IMR-90 (cell line): ENCODE results near the gene GALR1. TPM values are rescaled to one million over a fixed set of nuclear protein-coding genes. Genes with fewer than 3 reads are reported as not detected.

Experiments used
- ATAC-seq: fragments of 200-7000 bp; cut with Tn5 transposase; 2 replicates; pipeline ENCODE4 v1.9.1; 2020; ENCODE audit warnings: low read depth, mild to moderate bottlenecking, moderate library complexity
- BruUV-seq: library from RNA; stranded (reverse); fragments of 400-500 nt; replicated peaks from 2 replicates; lab custom pipeline; 2021; lab: Mats Ljungman, UMichigan
- CTCF ChIA-PET: fragments of 300-600 bp; formaldehyde crosslinking; extraction: SDS; loops from one replicate; lab custom pipeline; 2021; ENCODE audit warnings: antibody characterized with exemption; lab: Yijun Ruan, JAX
- POLR2A ChIA-PET: fragments of 300-600 bp; sonication (Branson Sonifier 250); formaldehyde crosslinking; loops from one replicate; lab custom pipeline; 2022; ENCODE audit warnings: antibody characterized with exemption; ENCODE audit not compliant: unreplicated experiment; lab: Charles Lee
- DNase-seq: peaks from one replicate; pipeline ENCODE4 v3.0.0; 2013
- H2AFZ ChIP-seq: replicated peaks from 2 replicates; pipeline ENCODE3; 2013; ENCODE audit warnings: low read length, mild to moderate bottlenecking; ENCODE audit not compliant: poor library complexity
- H2AK5ac ChIP-seq: 2 replicates; pipeline ENCODE4 v1.6.1; 2013; ENCODE audit warnings: low read depth, low read length, inconsistent platforms
- H2AK9ac ChIP-seq: replicated peaks from 2 replicates; pipeline ENCODE3; 2013; ENCODE audit warnings: mild to moderate bottlenecking, low read depth, low read length, moderate library complexity; ENCODE audit not compliant: poor library complexity
- H2BK120ac ChIP-seq: 2 replicates; pipeline ENCODE4 v1.6.1; 2013; ENCODE audit warnings: low read depth, low read length, inconsistent platforms
- H2BK15ac ChIP-seq: 3 replicates; pipeline ENCODE4 v1.6.1; 2013; ENCODE audit warnings: low read depth, low read length, inconsistent platforms
- H2BK20ac ChIP-seq: 2 replicates; pipeline ENCODE4 v1.6.1; 2013; ENCODE audit warnings: low read depth, mild to moderate bottlenecking, inconsistent platforms, low read length, moderate library complexity
- H2BK5ac ChIP-seq: 2 replicates; pipeline ENCODE4 v1.6.1; 2013; ENCODE audit warnings: mild to moderate bottlenecking, low read depth, low read length, inconsistent platforms; ENCODE audit not compliant: poor library complexity, severe bottlenecking
- H3K14ac ChIP-seq: replicated peaks from 2 replicates; pipeline ENCODE4 v1.6.1; 2013; ENCODE audit warnings: low read depth, low read length, inconsistent platforms
- H3K18ac ChIP-seq: 2 replicates; pipeline ENCODE4 v1.6.1; 2013; ENCODE audit warnings: low read depth, low read length, control low read depth
- H3K23ac ChIP-seq: 2 replicates; pipeline ENCODE4 v1.6.1; 2013; ENCODE audit warnings: low read depth, low read length, inconsistent platforms
- H3K27ac ChIP-seq: 2 replicates; pipeline ENCODE4 v1.5.1; 2013; ENCODE audit warnings: mild to moderate bottlenecking, control low read depth, low read length; ENCODE audit not compliant: insufficient read depth
- H3K27me3 ChIP-seq: 2 replicates; pipeline ENCODE4 v1.6.1; 2013; ENCODE audit warnings: low read length; ENCODE audit not compliant: control insufficient read depth, insufficient read depth
- H3K36me3 ChIP-seq: 2 replicates; pipeline ENCODE4 v1.6.1; 2013; ENCODE audit warnings: low read length, mixed read lengths; ENCODE audit not compliant: control insufficient read depth, insufficient read depth
- H3K4ac ChIP-seq: 2 replicates; pipeline ENCODE4 v1.6.1; 2013; ENCODE audit warnings: low read depth, low read length, inconsistent platforms
- H3K4me1 ChIP-seq: 2 replicates; pipeline ENCODE4 v1.6.1; 2013; ENCODE audit warnings: low read length, mixed read lengths; ENCODE audit not compliant: control insufficient read depth, insufficient read depth
- H3K4me2 ChIP-seq: 2 replicates; pipeline ENCODE4 v1.6.1; 2013; ENCODE audit warnings: low read depth, mild to moderate bottlenecking, control low read depth, low read length, moderate library complexity
- H3K4me3 ChIP-seq: 2 replicates; pipeline ENCODE4 v1.5.1; 2013; ENCODE audit warnings: low read depth, mild to moderate bottlenecking, control low read depth, low read length, moderate library complexity; ENCODE audit not compliant: insufficient read depth
- H3K56ac ChIP-seq: 2 replicates; pipeline ENCODE4 v1.6.1; 2013; ENCODE audit warnings: low read length, inconsistent platforms; ENCODE audit not compliant: insufficient read depth; ENCODE audit errors: extremely low read depth
- H3K79me1 ChIP-seq, 2 experiments: 2 replicates each; pipeline ENCODE4 v1.6.1; 2013; ENCODE audit warnings: low read length in 2 of 2, inconsistent platforms in 1 of 2, low read depth in 1 of 2
- H3K9ac ChIP-seq: 2 replicates; pipeline ENCODE4 v1.6.1; 2013; ENCODE audit warnings: low read depth, low read length, control low read depth
- H3K9me1 ChIP-seq: 2 replicates; pipeline ENCODE4 v1.6.1; 2013; ENCODE audit warnings: low read length, inconsistent platforms; ENCODE audit not compliant: insufficient read depth
- H3K9me3 ChIP-seq: 2 replicates; pipeline ENCODE4 v1.6.1; 2013; ENCODE audit warnings: low read length; ENCODE audit not compliant: control insufficient read depth, insufficient read depth
- H4K20me1 ChIP-seq: 2 replicates; pipeline ENCODE4 v1.6.1; 2013; ENCODE audit warnings: low read length, inconsistent platforms; ENCODE audit not compliant: insufficient read depth
- H4K5ac ChIP-seq: 2 replicates; pipeline ENCODE4 v1.6.1; 2013; ENCODE audit warnings: mild to moderate bottlenecking, low read depth, low read length, control low read depth
- H4K8ac ChIP-seq, 2 experiments: 2 replicates each; pipeline ENCODE4 v1.6.1; 2013; ENCODE audit warnings: low read depth in 2 of 2, low read length in 2 of 2, control low read depth in 1 of 2, inconsistent platforms in 1 of 2
- H4K91ac ChIP-seq: 2 replicates; pipeline ENCODE4 v1.6.1; 2013; ENCODE audit warnings: low read depth, low read length, inconsistent platforms; ENCODE audit not compliant: insufficient read depth
- BHLHE40 ChIP-seq: fragments of 150-350 bp; IDR thresholded peaks from 2 replicates; pipeline ENCODE4 v1.6.1; 2016; ENCODE audit warnings: mild to moderate bottlenecking, low read depth, low read length
- CEBPB ChIP-seq: IDR thresholded peaks from 2 replicates; pipeline ENCODE4 v1.6.1; 2012; ENCODE audit warnings: low read depth, low read length, improper control_type of control experiment
- CHD1 ChIP-seq: IDR thresholded peaks from 2 replicates; pipeline ENCODE4 v1.6.1; 2012; ENCODE audit warnings: low read depth, low read length, improper control_type of control experiment
- FOS ChIP-seq: fragments of 150-350 bp; IDR thresholded peaks from 2 replicates; pipeline ENCODE4 v1.6.1; 2016; ENCODE audit warnings: low read depth, low read length
- MAFK ChIP-seq: IDR thresholded peaks from 2 replicates; pipeline ENCODE4 v1.6.1; 2012; ENCODE audit warnings: low read depth, low read length, improper control_type of control experiment
- MAZ ChIP-seq: IDR thresholded peaks from 2 replicates; pipeline ENCODE4 v1.6.1; 2012; ENCODE audit warnings: low read depth, mild to moderate bottlenecking, low read length, improper control_type of control experiment, moderate library complexity, borderline replicate concordance
- MXI1 ChIP-seq: IDR thresholded peaks from 2 replicates; pipeline ENCODE4 v1.6.1; 2012; ENCODE audit warnings: low read depth, mild to moderate bottlenecking, low read length, moderate library complexity, borderline replicate concordance
- NFE2L2 ChIP-seq: fragments of 150-350 bp; IDR thresholded peaks from 2 replicates; pipeline ENCODE4 v1.6.1; 2016; ENCODE audit warnings: low read depth, mild to moderate bottlenecking, low read length
- POLR2A ChIP-seq: IDR thresholded peaks from 2 replicates; pipeline ENCODE4 v1.6.1; 2012; ENCODE audit warnings: mild to moderate bottlenecking, low read depth, low read length
- RAD21 ChIP-seq: IDR thresholded peaks from 2 replicates; pipeline ENCODE4 v1.6.1; 2012; ENCODE audit warnings: low read length, improper control_type of control experiment
- RCOR1 ChIP-seq: IDR thresholded peaks from 2 replicates; pipeline ENCODE4 v1.6.1; 2012; ENCODE audit warnings: mild to moderate bottlenecking, low read length, improper control_type of control experiment; ENCODE audit not compliant: insufficient replicate concordance
- RFX5 ChIP-seq: IDR thresholded peaks from 2 replicates; pipeline ENCODE4 v1.8.0; 2012; ENCODE audit warnings: low read depth, mild to moderate bottlenecking, low read length, moderate library complexity
- SMC3 ChIP-seq: fragments of 150-350 bp; IDR thresholded peaks from 2 replicates; pipeline ENCODE4 v1.6.1; 2016; ENCODE audit warnings: low read depth, mild to moderate bottlenecking, antibody characterized with exemption, low read length, moderate library complexity
- WGBS, 2 experiments: methylation state at CpG; one replicate each; pipeline versions ENCODE4 v1.1.5 to v1.1.7; 2013; ENCODE audit warnings: missing lambda C conversion rate in 2 of 2; ENCODE audit not compliant: insufficient read length in 1 of 2; ENCODE audit errors: extremely low coverage in 2 of 2; 5-methylcytosine and 5-hydroxymethylcytosine counted together
- dilution Hi-C: fragments of 300-500 bp; cut with HindIII; formaldehyde crosslinking; loops from one replicate; pipeline ENCODE4 v1.14.3; 2018; ENCODE audit warnings: low sequenced_read_pairs; ENCODE audit not compliant: unreplicated experiment
- in situ Hi-C: fragments of 300-500 bp; cut with MboI; formaldehyde crosslinking; loops from 3 replicates; pipeline ENCODE4 v1.14.3; 2019; ENCODE audit warnings: low sequenced_read_pairs, inconsistent platforms, mixed read lengths
- intact Hi-C: fragments of 100-400 bp; cut with micrococcal nuclease; formaldehyde crosslinking; loops from 2 replicates; pipeline ENCODE4 v1.10.0; 2022
- polyA plus RNA-seq, 3 experiments: library from polyadenylated mRNA; depleted of rRNA; stranded (reverse); fragments of >200 nt; gene quantifications; 2 replicates each; pipeline ENCODE4 v1.2.3, GENCODE V29; 2012; ENCODE audit warnings: low replicate concordance in 1 of 3
- total RNA-seq: library from RNA; depleted of rRNA; stranded (reverse); fragments of >200 nt; gene quantifications from 2 replicates; pipeline ENCODE4 v1.2.3, GENCODE V29; 2012
- TF ChIP-seq, protein P1 (sequence below): fragments of 150-350 bp; IDR thresholded peaks from 2 replicates; pipeline ENCODE4 v1.6.1; 2016; ENCODE audit warnings: low read depth, mild to moderate bottlenecking, low read length, moderate library complexity, borderline replicate concordance
- TF ChIP-seq, protein P2 (sequence below): conservative IDR thresholded peaks from 2 replicates; pipeline ENCODE4 v1.5.1; 2012; ENCODE audit warnings: mild to moderate bottlenecking, low read depth, low read length, improper control_type of control experiment
- TF ChIP-seq, protein P3 (sequence below): fragments of 150-350 bp; IDR thresholded peaks from 2 replicates; pipeline ENCODE4 v1.6.1; 2017; ENCODE audit warnings: mild to moderate bottlenecking, antibody characterized with exemption, low read length, low read depth

Gene GALR1
- total and polyA plus RNA-seq, 2 of the 4 experiments (the other 2 are of a cell fraction) = not detected

DNA sequence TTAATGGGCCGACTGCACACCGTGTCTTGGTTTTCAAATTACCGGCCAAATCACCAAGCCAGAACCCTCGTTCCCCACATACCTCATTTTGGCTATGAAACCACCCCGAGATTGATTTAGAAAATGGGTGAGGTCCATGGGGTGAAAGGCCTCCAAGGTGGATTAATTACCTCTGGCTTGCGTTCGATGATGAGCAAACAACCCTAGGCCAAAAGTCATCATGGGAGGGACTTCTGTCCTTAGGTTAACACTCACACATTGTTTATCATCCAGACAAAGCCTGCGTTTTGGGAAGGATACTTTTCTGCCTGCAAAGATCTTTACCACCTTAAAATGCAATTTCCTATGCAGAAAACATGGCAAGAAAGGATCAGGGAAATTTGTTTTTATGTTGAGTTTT, 48.5 kb downstream of the GALR1 start:
- no peak overlapping the region for H3K4ac ChIP-seq
- H2BK5ac ChIP-seq = no peak overlapping the region
- ChIA-PET CTCF (no interaction called here), POLR2A (no interaction called here)
- no peaks in the 10 kb centered on the region for H4K20me1 ChIP-seq
- no peak overlapping the region for H4K5ac ChIP-seq
- H2AK9ac ChIP-seq = no peak overlapping the region
- H3K18ac ChIP-seq = no peak overlapping the region
- no peak overlapping the region for H2BK15ac ChIP-seq
- no peaks in the 10 kb centered on the region for H3K79me1 ChIP-seq
- intact Hi-C loops = no loop called here
- no peak overlapping the region for H3K4me3 ChIP-seq
- H3K27ac ChIP-seq = no peak overlapping the region
- no CpG with 5 or more reads among the region's 8 CpGs for WGBS, 2 experiments
- no peak overlapping the region for H3K4me2 ChIP-seq
- no peak overlapping the region for H2AK5ac ChIP-seq
- no peaks in the 10 kb centered on the region for H3K27me3 ChIP-seq
- no peaks in the 10 kb centered on the region for H3K4me1 ChIP-seq
- H4K8ac ChIP-seq = no peak overlapping the region
- in situ Hi-C loops = no loop called here
- H3K56ac ChIP-seq = no peak overlapping the region
- H3K9ac ChIP-seq = no peak overlapping the region
- no peak for DNase-seq
- dilution Hi-C loops = no loop called here
- H3K14ac ChIP-seq = no peak overlapping the region
- H3K36me3 ChIP-seq = no peaks in the 10 kb centered on the region
- H4K91ac ChIP-seq = no peak overlapping the region
- no peak overlapping the region for H2AFZ ChIP-seq
- no peak overlapping the region for H3K23ac ChIP-seq
- H3K9me3 ChIP-seq = peaks cover 7% of the 10 kb centered on the region; the same call in 1 of the 2 replicates
- no peaks in the 10 kb centered on the region for H3K9me1 ChIP-seq
- no peak overlapping the region for H2BK20ac ChIP-seq
- TF ChIP-seq, protein P1, sequence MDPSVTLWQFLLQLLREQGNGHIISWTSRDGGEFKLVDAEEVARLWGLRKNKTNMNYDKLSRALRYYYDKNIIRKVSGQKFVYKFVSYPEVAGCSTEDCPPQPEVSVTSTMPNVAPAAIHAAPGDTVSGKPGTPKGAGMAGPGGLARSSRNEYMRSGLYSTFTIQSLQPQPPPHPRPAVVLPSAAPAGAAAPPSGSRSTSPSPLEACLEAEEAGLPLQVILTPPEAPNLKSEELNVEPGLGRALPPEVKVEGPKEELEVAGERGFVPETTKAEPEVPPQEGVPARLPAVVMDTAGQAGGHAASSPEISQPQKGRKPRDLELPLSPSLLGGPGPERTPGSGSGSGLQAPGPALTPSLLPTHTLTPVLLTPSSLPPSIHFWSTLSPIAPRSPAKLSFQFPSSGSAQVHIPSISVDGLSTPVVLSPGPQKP = no peak
- TF ChIP-seq, protein P2, sequence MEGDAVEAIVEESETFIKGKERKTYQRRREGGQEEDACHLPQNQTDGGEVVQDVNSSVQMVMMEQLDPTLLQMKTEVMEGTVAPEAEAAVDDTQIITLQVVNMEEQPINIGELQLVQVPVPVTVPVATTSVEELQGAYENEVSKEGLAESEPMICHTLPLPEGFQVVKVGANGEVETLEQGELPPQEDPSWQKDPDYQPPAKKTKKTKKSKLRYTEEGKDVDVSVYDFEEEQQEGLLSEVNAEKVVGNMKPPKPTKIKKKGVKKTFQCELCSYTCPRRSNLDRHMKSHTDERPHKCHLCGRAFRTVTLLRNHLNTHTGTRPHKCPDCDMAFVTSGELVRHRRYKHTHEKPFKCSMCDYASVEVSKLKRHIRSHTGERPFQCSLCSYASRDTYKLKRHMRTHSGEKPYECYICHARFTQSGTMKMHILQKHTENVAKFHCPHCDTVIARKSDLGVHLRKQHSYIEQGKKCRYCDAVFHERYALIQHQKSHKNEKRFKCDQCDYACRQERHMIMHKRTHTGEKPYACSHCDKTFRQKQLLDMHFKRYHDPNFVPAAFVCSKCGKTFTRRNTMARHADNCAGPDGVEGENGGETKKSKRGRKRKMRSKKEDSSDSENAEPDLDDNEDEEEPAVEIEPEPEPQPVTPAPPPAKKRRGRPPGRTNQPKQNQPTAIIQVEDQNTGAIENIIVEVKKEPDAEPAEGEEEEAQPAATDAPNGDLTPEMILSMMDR = no peak
- no peak for TF ChIP-seq MXI1
- TF ChIP-seq POLR2A = no peak
- TF ChIP-seq CEBPB = no peak
- no peak for TF ChIP-seq RAD21
- no peak for TF ChIP-seq FOS
- no peak for TF ChIP-seq NFE2L2
- TF ChIP-seq, protein P3, sequence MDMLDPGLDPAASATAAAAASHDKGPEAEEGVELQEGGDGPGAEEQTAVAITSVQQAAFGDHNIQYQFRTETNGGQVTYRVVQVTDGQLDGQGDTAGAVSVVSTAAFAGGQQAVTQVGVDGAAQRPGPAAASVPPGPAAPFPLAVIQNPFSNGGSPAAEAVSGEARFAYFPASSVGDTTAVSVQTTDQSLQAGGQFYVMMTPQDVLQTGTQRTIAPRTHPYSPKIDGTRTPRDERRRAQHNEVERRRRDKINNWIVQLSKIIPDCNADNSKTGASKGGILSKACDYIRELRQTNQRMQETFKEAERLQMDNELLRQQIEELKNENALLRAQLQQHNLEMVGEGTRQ = no peak
- TF ChIP-seq RFX5 = no peak
- no peak for TF ChIP-seq RCOR1
- TF ChIP-seq CHD1 = no peak
- TF ChIP-seq BHLHE40 = no peak
- TF ChIP-seq SMC3 = no peak
- TF ChIP-seq MAZ = no peak
- TF ChIP-seq MAFK = no peak
- no peak for ATAC-seq
- H2BK120ac ChIP-seq = no peak overlapping the region
- BruUV-seq = no TSS peak
